ENCODE data around the gene SLCO4A1.

GRCh38 chr20:62702895-62703852 lies 60.9 kb downstream of the SLCO4A1 start:
- TF ChIP-seq EZH2 (IDR thresholded peaks at IDR 0.05; ENCODE audit: borderline replicate concordance, low read depth, low read length, poor library complexity, severe bottlenecking) (no peak), CTCF (conservative IDR thresholded peaks at IDR 0.05; ENCODE audit: low read depth, low read length) (no peak)
